Activated naive CD8-positive, alpha-beta T cell treated with anti-CD3 and anti-CD28 coated beads, Interleukin-2, amount 10 ng/mL, durations not matched to agents 7 days and 5 days (primary cell): ENCODE measurements around the gene VEGFA. TPM values are rescaled to one million over a fixed set of nuclear protein-coding genes. Genes with fewer than 3 reads are reported as not detected.

ENCODE experiments used
- ATAC-seq: fragments of 150-1000 bp; cut with Tn5 transposase; one replicate; pipeline ENCODE4 v1.10.0; 2021; ENCODE audit warnings: low read depth, moderate library complexity
- POLR2A ChIA-PET: fragments of 350-600 bp; sonication (Branson Sonifier 250); formaldehyde crosslinking; loops from one replicate; lab custom pipeline; 2021; ENCODE audit warnings: antibody characterized with exemption; lab: Charles Lee
- DNase-seq: peaks from one replicate; pipeline ENCODE4 v3.0.0; 2021
- H3K27ac Mint-ChIP-seq: one replicate; pipeline ENCODE4 v1.8.0; 2022; ENCODE audit warnings: mild to moderate bottlenecking, mixed read lengths
- H3K27me3 Mint-ChIP-seq: one replicate; pipeline ENCODE4 v1.8.0; 2022; ENCODE audit warnings: mild to moderate bottlenecking, moderate library complexity, mixed read lengths
- H3K36me3 Mint-ChIP-seq: one replicate; pipeline ENCODE4 v1.8.0; 2021; ENCODE audit warnings: mild to moderate bottlenecking, mixed read lengths
- H3K4me1 Mint-ChIP-seq: one replicate; pipeline ENCODE4 v1.8.0; 2021; ENCODE audit warnings: mixed read lengths
- H3K4me3 Mint-ChIP-seq: one replicate; pipeline ENCODE4 v1.8.0; 2022; ENCODE audit warnings: mild to moderate bottlenecking, moderate library complexity, mixed read lengths
- H3K9me3 Mint-ChIP-seq: one replicate; pipeline ENCODE4 v1.8.0; 2021; ENCODE audit warnings: mixed read lengths
- total RNA-seq, 2 experiments: library from RNA; stranded (reverse); gene quantifications; one replicate each; pipeline ENCODE4 v1.2.3, GENCODE V29; 2021

Gene VEGFA
- total RNA-seq, 2 experiments from 2014 or later: 33.6 to 39.5 TPM

GRCh38 chr6:43831191-43831590, 61.2 kb downstream of the VEGFA start:
- no peak for DNase-seq
- Mint-ChIP-seq H3K36me3 (no peaks in the 10 kb centered on the region), H3K9me3 (no peaks in the 10 kb centered on the region), H3K27ac (no peak overlapping the region), H3K27me3 (peaks cover 7% of the 10 kb centered on the region), H3K4me3 (no peak overlapping the region), H3K4me1 (no peaks in the 10 kb centered on the region)
- ATAC-seq: no peak
- POLR2A ChIA-PET: no interaction called here

GRCh38 chr6:43833223-43833995, 63.4 kb downstream of the VEGFA start:
- Mint-ChIP-seq H3K4me3 (no peak overlapping the region), H3K27me3 (peaks cover 7% of the 10 kb centered on the region), H3K36me3 (no peaks in the 10 kb centered on the region), H3K27ac (no peak overlapping the region), H3K9me3 (no peaks in the 10 kb centered on the region), H3K4me1 (no peaks in the 10 kb centered on the region)
- DNase-seq: no peak
- no peak for ATAC-seq
- POLR2A ChIA-PET: no interaction called here

- H3K9me3 Mint-ChIP-seq: no peaks in the 10 kb centered on the region
- H3K27ac Mint-ChIP-seq: no peak overlapping the region
- H3K4me3 Mint-ChIP-seq: no peak overlapping the region
- H3K27me3 Mint-ChIP-seq: peaks cover 7% of the 10 kb centered on the region
- H3K4me1 Mint-ChIP-seq: no peaks in the 10 kb centered on the region
- ATAC-seq (no peak), DNase-seq (no peak)
- POLR2A ChIA-PET: no interaction called here
- no peaks in the 10 kb centered on the region for H3K36me3 Mint-ChIP-seq
Observed at GRCh38 chr6:43833996-43834390, 64.0 kb downstream of the VEGFA start.

GRCh38 chr6:43834528-43835155, 64.6 kb downstream of the VEGFA start:
- no peaks in the 10 kb centered on the region for H3K4me1 Mint-ChIP-seq
- no peak for DNase-seq
- no peak overlapping the region for H3K27ac Mint-ChIP-seq
- POLR2A ChIA-PET: no interaction called here
- no peak overlapping the region for H3K4me3 Mint-ChIP-seq
- ATAC-seq: no peak
- no peaks in the 10 kb centered on the region for H3K36me3 Mint-ChIP-seq
- no peaks in the 10 kb centered on the region for H3K9me3 Mint-ChIP-seq
- H3K27me3 Mint-ChIP-seq: peaks cover 7% of the 10 kb centered on the region

GRCh38 chr6:43835872-43836419, 65.9 kb downstream of the VEGFA start:
- Mint-ChIP-seq H3K4me3 (no peak overlapping the region), H3K27ac (no peak overlapping the region), H3K4me1 (no peaks in the 10 kb centered on the region), H3K9me3 (no peaks in the 10 kb centered on the region), H3K36me3 (no peaks in the 10 kb centered on the region), H3K27me3 (peaks cover 7% of the 10 kb centered on the region)
- ATAC-seq: no peak
- POLR2A ChIA-PET: no interaction called here
- no peak for DNase-seq

Other genes starting within 250 kb of the VEGFA start
- gene XPO5, start 194.2 kb upstream of the VEGFA start, total RNA-seq: 10 to 100 TPM; 46.1 to 47.0 TPM
- 10 to 100 TPM; 57.3 to 62.0 TPM for gene POLH, start 194.0 kb upstream of the VEGFA start, total RNA-seq
- gene GTPBP2, start 140.9 kb upstream of the VEGFA start, total RNA-seq: 100 to 1,000 TPM; 107 to 115 TPM
- gene MAD2L1BP, start 134.4 kb upstream of the VEGFA start, total RNA-seq: 10 to 100 TPM; 39.7 to 40.2 TPM
- gene RSPH9, start 125.2 kb upstream of the VEGFA start, total RNA-seq: not detected
- gene MRPS18A, start 82.4 kb upstream of the VEGFA start, total RNA-seq: 10 to 100 TPM; 38.3 to 40.3 TPM